ENCODE data around the gene STAB1. TPM values are rescaled to one million over a fixed set of nuclear protein-coding genes. Genes with fewer than 3 reads are reported as not detected.

The STAB1 gene
- total RNA-seq, 1 donor from 2014 or later: 0.16 TPM

DNA sequence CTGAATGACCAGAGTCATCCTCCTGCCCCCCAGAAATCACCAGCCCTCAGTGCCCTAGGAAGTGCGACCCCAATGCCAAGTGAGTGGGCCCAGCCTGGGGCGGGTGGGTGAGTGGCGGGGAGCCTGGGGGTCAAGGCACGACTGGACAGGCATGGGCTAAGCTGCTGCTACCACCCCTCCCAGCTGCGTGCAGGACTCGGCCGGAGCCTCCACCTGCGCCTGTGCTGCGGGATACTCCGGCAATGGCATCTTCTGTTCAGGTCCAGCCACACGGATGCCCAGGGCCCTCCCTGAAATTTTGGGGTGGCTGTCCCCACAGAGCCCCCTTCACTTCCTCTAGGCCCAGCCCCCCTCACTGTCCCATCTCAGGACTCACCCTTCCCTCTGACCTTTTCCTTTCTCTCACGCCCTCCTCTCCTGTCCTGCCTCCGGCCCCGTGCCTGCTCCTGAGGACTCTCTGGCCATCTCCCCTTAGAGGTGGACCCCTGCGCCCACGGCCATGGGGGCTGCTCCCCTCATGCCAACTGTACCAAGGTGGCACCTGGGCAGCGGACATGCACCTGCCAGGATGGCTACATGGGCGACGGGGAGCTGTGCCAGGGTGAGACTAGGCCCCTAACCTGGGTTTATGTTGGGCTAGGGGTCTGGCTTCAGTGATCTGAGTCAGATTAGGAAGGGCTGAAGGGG is 21.5 kb downstream of the STAB1 start:
- Mint-ChIP-seq H3K9me3 (no peaks in the 10 kb centered on the region), H3K27ac (ENCODE audit: unreplicated experiment) (no peak overlapping the region), H3K36me3 (ENCODE audit: low read depth) (no peaks in the 10 kb centered on the region), H3K4me1 (no peaks in the 10 kb centered on the region), H3K4me3 (no peak overlapping the region), H3K27me3 (ENCODE audit: low read depth) (no peaks in the 10 kb centered on the region)
- DNase-seq (ENCODE audit: low read depth, low spot score): no peak
- no peak for TF ChIP-seq CTCF (conservative IDR thresholded peaks at IDR 0.05)

DNA sequence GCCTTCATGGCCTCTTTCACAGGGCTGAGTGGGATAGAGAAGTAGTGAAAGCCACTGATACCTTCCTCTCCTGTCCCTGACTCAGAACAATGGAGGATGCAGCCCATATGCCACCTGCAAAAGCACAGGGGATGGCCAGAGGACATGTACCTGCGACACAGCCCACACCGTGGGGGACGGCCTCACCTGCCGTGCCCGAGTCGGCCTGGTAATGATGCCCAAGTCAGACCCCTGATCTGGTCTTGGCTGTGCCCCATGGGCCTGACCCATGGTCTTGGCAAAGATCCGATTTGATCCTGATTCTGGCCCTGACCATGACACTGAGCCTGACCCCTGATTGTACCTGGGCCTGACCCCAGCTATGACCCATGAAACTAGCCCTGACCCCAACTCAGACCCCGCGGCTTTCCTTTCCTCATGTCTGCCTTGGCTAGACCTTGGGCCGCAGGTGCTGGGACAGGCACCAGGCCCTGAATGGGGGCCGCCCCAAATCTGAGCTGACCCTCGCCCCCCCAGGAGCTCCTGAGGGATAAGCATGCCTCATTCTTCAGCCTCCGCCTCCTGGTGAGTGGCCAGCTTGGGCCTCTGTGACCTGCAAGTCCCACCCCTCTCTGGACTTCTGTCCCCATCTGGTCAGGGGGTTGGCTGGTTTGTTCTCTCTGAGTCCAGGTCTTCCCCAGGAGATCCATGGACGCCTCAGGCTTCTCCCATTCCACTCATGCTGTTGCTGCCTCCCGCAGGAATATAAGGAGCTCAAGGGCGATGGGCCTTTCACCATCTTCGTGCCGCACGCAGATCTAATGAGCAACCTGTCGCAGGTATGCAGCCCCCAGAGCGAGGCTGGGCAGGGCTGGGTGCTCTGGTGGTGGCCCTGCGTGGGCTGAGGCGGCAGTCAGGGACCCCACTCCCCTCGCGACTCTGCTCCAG is 22.9 kb downstream of the STAB1 start:
- no peaks in the 10 kb centered on the region for H3K36me3 Mint-ChIP-seq (ENCODE audit: low read depth)
- no peaks in the 10 kb centered on the region for H3K27me3 Mint-ChIP-seq (ENCODE audit: low read depth)
- H3K27ac Mint-ChIP-seq (ENCODE audit: unreplicated experiment): no peak overlapping the region
- no peaks in the 10 kb centered on the region for H3K4me1 Mint-ChIP-seq
- DNase-seq (ENCODE audit: low read depth, low spot score): no peak
- no peaks in the 10 kb centered on the region for H3K9me3 Mint-ChIP-seq
- TF ChIP-seq CTCF (conservative IDR thresholded peaks at IDR 0.05): no peak
- no peak overlapping the region for H3K4me3 Mint-ChIP-seq

DNA sequence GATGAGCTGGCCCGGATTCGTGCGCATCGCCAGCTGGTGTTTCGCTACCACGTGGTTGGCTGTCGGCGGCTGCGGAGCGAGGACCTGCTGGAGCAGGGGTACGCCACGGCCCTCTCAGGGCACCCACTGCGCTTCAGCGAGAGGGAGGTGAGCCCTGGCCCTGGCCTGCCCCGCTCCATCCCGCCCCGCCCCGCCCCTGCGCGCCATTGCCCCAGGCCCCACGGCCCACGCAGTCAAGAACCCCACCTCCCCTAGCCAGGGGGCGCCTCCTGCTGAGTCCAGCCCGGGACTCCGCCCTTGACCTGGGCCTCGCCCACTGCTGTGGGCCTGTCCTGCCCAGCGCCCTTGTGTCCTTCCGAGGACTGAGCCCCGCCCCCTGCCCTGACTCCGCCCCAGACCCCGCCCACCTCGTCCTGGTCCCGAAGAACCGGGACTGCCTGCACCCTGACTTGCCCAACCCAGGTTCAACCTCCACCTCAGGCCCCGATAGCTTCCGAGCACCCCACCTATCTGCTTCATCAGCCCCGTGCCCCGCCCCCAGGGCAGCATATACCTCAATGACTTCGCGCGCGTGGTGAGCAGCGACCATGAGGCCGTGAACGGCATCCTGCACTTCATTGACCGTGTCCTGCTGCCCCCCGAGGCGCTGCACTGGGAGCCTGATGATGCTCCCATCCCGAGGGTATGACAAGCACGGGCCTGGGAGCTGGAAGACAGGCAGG is 23.7 kb downstream of the STAB1 start:
- DNase-seq (ENCODE audit: low read depth, low spot score): no peak
- Mint-ChIP-seq H3K27me3 (ENCODE audit: low read depth) (no peaks in the 10 kb centered on the region), H3K4me3 (no peak overlapping the region), H3K9me3 (no peaks in the 10 kb centered on the region), H3K27ac (ENCODE audit: unreplicated experiment) (no peak overlapping the region), H3K4me1 (no peaks in the 10 kb centered on the region), H3K36me3 (ENCODE audit: low read depth) (no peaks in the 10 kb centered on the region)
- TF ChIP-seq CTCF (conservative IDR thresholded peaks at IDR 0.05): no peak

GRCh38 chr3:52519445-52520140 is 24.5 kb downstream of the STAB1 start:
- no peaks in the 10 kb centered on the region for H3K9me3 Mint-ChIP-seq
- TF ChIP-seq CTCF (conservative IDR thresholded peaks at IDR 0.05): no peak
- no peaks in the 10 kb centered on the region for H3K27me3 Mint-ChIP-seq (ENCODE audit: low read depth)
- no peak overlapping the region for H3K27ac Mint-ChIP-seq (ENCODE audit: unreplicated experiment)
- peaks cover 6% of the 10 kb centered on the region for H3K36me3 Mint-ChIP-seq (ENCODE audit: low read depth)
- no peak for DNase-seq (ENCODE audit: low read depth, low spot score)
- no peaks in the 10 kb centered on the region for H3K4me1 Mint-ChIP-seq
- H3K4me3 Mint-ChIP-seq: no peak overlapping the region

DNA sequence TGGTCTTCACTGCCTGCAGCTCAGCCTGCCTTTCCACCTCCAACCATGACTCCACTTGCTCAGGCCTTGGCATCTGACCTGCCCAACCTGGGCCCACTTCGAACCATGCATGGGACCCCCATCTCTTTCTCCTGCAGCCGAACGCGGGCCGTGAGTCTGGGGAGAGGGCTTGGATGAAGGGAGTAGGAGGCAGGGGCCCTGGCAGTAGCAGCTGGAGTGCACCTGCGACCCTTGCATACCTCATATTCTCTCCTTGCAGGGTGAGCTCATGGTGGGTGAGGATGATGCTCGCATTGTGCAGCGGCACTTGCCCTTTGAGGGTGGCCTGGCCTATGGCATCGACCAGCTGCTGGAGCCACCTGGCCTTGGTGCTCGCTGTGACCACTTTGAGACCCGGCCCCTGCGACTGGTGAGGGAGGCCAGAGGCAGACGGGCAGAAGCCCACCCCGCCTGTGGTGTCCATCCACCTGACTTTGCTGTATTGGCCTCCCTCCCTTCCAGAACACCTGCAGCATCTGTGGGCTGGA is 25.1 kb downstream of the STAB1 start:
- H3K4me1 Mint-ChIP-seq: no peaks in the 10 kb centered on the region
- H3K4me3 Mint-ChIP-seq: no peak overlapping the region
- H3K9me3 Mint-ChIP-seq: no peaks in the 10 kb centered on the region
- TF ChIP-seq CTCF (conservative IDR thresholded peaks at IDR 0.05): no peak
- peaks cover 6% of the 10 kb centered on the region for H3K36me3 Mint-ChIP-seq (ENCODE audit: low read depth)
- H3K27ac Mint-ChIP-seq (ENCODE audit: unreplicated experiment): no peak overlapping the region
- no peak for DNase-seq (ENCODE audit: low read depth, low spot score)
- H3K27me3 Mint-ChIP-seq (ENCODE audit: low read depth): no peaks in the 10 kb centered on the region

Measured in neural crest cell (in vitro differentiated cells).